ENCODE measurements around the gene SERPINB2. TPM values are rescaled to one million over a fixed set of nuclear protein-coding genes. Genes with fewer than 3 reads are reported as not detected.

Gene SERPINB2, protein sequence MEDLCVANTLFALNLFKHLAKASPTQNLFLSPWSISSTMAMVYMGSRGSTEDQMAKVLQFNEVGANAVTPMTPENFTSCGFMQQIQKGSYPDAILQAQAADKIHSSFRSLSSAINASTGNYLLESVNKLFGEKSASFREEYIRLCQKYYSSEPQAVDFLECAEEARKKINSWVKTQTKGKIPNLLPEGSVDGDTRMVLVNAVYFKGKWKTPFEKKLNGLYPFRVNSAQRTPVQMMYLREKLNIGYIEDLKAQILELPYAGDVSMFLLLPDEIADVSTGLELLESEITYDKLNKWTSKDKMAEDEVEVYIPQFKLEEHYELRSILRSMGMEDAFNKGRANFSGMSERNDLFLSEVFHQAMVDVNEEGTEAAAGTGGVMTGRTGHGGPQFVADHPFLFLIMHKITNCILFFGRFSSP
- total RNA-seq: 28.1 and 37.5 TPM in 2 replicates

DNA sequence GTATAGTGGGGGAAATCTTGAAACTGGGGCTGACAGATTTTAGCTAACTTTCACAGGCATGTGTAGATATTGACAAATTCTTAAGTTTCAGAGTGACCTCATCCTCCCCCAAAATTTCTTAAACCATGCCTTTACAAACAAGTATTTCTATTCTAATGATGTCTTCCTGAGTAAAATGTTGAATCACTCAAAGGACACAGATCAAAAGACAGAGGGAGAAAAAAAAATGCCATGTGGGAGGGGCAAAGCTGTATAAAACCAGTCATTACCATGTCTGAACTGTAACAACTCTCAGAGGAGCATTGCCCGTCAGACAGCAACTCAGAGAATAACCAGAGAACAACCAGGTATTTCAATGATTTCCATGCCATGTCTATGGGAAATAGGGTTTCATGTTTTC lies at the start of gene SERPINB2:
SERPINB2 (plus strand) TSS at position 282 of the 400 bp plus-strand sequence. CDS start 3,740 bp downstream, outside the sequence.

DNA sequence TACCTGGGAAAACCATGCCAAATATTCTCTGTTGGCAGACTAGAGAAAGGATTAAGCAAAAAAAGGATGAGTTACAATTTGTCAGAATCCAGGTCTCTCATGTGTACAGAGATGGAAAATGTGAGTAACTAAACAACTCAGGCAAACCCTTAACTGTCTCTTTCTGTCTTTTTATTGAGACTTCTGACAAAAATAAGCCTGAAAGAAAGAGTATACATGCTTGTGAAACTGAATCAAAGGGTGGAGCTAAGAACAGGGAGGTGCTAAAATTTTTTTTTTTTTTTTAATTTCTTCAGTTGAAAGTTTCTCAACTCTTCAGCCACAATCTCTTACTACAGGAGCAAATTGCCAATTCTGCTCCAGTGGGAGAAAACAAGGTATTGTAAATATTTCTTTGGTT lies 20.2 kb downstream of the SERPINB2 start, which contains the start of gene SERPINB10:
SERPINB10 (plus strand) TSS at position 295 of the 400 bp plus-strand sequence. CDS start 7,553 bp downstream, outside the sequence.

DNA sequence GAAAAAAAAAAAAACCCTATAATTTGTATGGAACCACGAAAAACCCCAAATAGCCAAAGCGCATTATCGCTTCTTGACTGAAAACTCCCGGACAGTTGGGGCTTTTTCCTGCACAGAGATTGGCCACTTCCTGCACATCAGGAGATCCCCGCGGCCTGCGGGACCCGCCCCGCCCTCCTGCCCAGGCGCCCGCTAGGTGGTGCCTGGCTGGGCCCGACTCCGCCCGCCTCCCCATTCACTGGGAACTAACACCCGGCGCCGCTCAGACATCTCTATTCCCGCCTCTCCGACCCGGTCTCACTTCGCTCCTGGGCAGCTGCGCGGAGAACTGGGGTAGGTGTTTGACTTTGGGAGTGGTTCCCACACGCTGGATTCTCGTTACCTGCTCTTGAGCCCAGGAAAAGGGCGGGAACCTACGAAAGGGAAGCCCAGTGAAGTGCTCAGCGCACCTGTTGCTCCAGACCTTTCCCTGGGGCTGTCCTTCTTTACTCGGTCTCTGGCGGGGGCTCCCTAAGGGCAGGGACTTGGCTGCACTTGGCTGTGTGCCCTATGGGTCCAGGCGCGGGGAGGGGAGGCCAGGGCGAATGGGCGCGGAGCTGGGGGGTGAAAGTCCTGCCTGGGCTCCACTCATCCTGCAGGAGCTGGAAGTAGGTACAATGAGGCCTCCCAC lies 61.7 kb downstream of the SERPINB2 start, which contains the start of gene HMSD:
HMSD (plus strand) TSS at position 234 of the 670 bp plus-strand sequence. CDS start 4,155 bp downstream, outside the sequence.

Other genes with a start within 250 kb of the SERPINB2 start
- not detected in 2 replicates for gene SERPINB4, start 243.4 kb upstream of the SERPINB2 start, total RNA-seq
- gene SERPINB3, start 225.8 kb upstream of the SERPINB2 start, total RNA-seq: not detected in 2 replicates
- not detected in 2 replicates for gene SERPINB11, start 184.7 kb upstream of the SERPINB2 start, total RNA-seq
- not detected in 2 replicates for gene SERPINB7, start 112.3 kb upstream of the SERPINB2 start, total RNA-seq
- 0.07 TPM in 1 of 2 replicates, not detected in the other for gene SERPINB10, start 20.3 kb downstream of the SERPINB2 start, total RNA-seq
- gene HMSD, start 61.6 kb downstream of the SERPINB2 start, total RNA-seq: 0.14 and 0.27 TPM in 2 replicates
- gene SERPINB8, start 82.4 kb downstream of the SERPINB2 start, total RNA-seq: 49.1 and 54.5 TPM in 2 replicates